WI38 (cell line): ENCODE results near the gene PSTPIP2.
"Not testable (repeated sequence)": the region's sequence is repeated elsewhere in the genome, so short reads cannot be mapped to it uniquely, and the experiment has no call there.

Experiments used
- H3K4me3 ChIP-seq: 2 replicates; pipeline ENCODE4 v1.5.1; 2011; ENCODE audit warnings: low read depth, mild to moderate bottlenecking, control low read depth, low read length
- CTCF ChIP-seq: IDR thresholded peaks from 2 replicates; pipeline ENCODE4 v1.5.1; 2012; ENCODE audit warnings: low read depth, mild to moderate bottlenecking, control low read depth, low read length

The PSTPIP2 gene

GRCh38 chr18:46048641-46049040, 23.4 kb downstream of the PSTPIP2 start:
- no peak overlapping the region for H3K4me3 ChIP-seq
- TF ChIP-seq CTCF, result no peak

GRCh38 chr18:46047369-46047768, 24.7 kb downstream of the PSTPIP2 start:
- H3K4me3 ChIP-seq, result not testable (repeated sequence)

GRCh38 chr18:46046688-46047087, 25.4 kb downstream of the PSTPIP2 start:
- H3K4me3 ChIP-seq, result no peak overlapping the region
- no peak for TF ChIP-seq CTCF

- H3K4me3 ChIP-seq, result no peak overlapping the region
- TF ChIP-seq CTCF, result no peak
Observed at GRCh38 chr18:46046126-46046525, 25.9 kb downstream of the PSTPIP2 start.

GRCh38 chr18:46042571-46043123, 29.4 kb downstream of the PSTPIP2 start:
- no peak for TF ChIP-seq CTCF
- H3K4me3 ChIP-seq, result no peak overlapping the region

- TF ChIP-seq CTCF, result no peak
- H3K4me3 ChIP-seq, result no peak overlapping the region
Observed at GRCh38 chr18:46040747-46041104, 31.3 kb downstream of the PSTPIP2 start.

GRCh38 chr18:46040033-46040746, 31.9 kb downstream of the PSTPIP2 start:
- no peak for TF ChIP-seq CTCF

More at GRCh38 chr18:46040033-46040746, 31.9 kb downstream of the PSTPIP2 start:
- no peak overlapping the region for H3K4me3 ChIP-seq
